ENCODE results near the gene EGF.

The EGF gene

DNA sequence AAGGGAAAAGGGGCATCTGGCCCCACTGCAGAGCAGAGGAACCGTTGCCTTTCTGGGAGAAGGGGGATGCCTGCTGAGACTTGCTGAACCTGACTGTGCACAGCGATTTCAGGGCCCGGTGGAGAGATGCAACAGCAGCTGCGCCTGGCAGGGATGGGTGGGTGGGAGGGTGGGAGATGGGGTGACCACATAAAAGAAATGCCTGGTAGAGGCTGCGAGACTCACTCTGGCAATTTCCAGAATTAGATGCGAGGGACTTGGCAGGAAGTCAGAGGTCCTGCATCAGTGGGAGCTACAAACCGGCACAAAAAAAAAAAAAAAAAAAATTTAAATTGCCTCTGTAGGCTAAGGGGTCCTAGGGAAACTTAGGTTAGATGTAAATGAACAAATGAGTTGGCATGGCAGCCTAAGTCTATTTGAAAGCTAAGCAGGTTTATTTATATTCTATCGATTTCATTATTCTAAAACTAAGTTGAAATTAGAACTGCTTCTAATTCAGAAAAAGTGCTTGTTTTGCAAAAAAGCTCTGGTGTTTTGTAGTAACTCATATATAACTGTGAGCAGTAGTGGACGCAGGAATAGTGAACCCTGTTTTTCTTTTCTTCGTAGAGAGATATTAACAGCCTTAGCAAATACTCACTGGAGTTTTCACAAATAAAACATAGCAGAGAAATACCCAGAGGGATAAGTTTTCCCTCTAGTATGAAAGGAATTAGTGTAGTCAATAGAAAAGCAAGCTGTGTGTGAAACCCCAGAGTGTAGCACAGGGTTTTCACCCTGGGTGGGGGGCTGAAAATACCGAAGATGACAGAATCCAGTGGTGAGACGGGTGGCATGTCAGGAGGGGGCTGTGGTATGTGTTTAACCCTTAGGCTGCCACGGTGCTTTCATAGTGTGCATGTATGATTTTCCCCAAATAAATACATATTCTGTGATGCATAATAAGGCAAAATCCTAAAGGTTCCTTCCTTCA is 130.1 kb downstream of the EGF start:
- Histone ChIP-seq H3K9me3 (ENCODE audit: control insufficient read depth, insufficient read depth, low read depth, low read length) (no peaks in the 10 kb centered on the region), H3K4me3 (ENCODE audit: low read depth, low read length) (no peak overlapping the region), H3K4me1 (ENCODE audit: control insufficient read depth, insufficient read depth, low read length) (no peaks in the 10 kb centered on the region), H3K27ac (ENCODE audit: extremely low read depth, low read depth, low read length) (no peak overlapping the region), H3K36me3 (ENCODE audit: control insufficient read depth in 2 of 2, insufficient read depth in 1 of 2, low read length in 2 of 2) (no peaks in the 10 kb centered on the region)
- ChIA-PET POLR2A (no interaction called here), CTCF (interaction anchor here (0.5 to 0.6 kb wide), 2 partner anchors 164 to 619 kb away, joined by 3 to 4 read pairs; no protein-coding TSS in a partner anchor)
- TF ChIP-seq OVOL3 (tag by site-specific recombination; IDR thresholded peaks at IDR 0.05) (no peak), ZBTB21 (tag by site-specific recombination; IDR thresholded peaks at IDR 0.05) (no peak), ZNF544 (tag by site-specific recombination; IDR thresholded peaks at IDR 0.05) (no peak)

DNA sequence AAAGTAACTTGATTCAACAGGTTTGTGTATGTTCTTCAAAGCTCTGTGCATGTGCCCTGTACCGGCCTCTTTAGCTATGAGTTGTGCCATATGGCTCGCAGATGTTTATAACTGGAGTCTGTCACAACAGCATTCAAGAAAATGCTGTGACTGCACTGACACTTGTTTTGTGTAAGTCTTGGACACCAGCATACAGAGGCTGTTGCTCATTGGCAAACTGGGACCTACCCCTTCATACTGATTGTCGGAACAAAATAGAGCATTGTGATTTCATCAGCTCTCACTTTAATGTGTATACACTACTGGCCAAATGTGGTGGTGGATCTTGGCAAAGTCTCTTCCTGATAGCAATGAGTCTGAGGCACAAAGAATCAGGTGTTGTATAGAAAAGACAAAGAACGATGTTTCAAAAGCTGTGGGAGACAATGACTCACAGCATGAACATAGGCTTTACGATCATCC is 133.9 kb downstream of the EGF start:
- no peak overlapping the region for H3K27ac ChIP-seq (ENCODE audit: extremely low read depth, low read depth, low read length)
- POLR2A ChIA-PET = no interaction called here
- TF ChIP-seq ZNF133 (tag by site-specific recombination; IDR thresholded peaks at IDR 0.05) = no peak
- TF ChIP-seq ZNF624 (tag by site-specific recombination; IDR thresholded peaks at IDR 0.05) = no peak
- no peak for TF ChIP-seq SP3 (tag by site-specific recombination; IDR thresholded peaks at IDR 0.05)
- TF ChIP-seq ZNF791 (tag by site-specific recombination; IDR thresholded peaks at IDR 0.05) = no peak
- peak; percentile 70 for TF ChIP-seq SCRT2 (tag by site-specific recombination; IDR thresholded peaks at IDR 0.05)
- no peak for TF ChIP-seq ZNF48 (tag by site-specific recombination; IDR thresholded peaks at IDR 0.05)
- no peak for TF ChIP-seq ZEB2 (tag by site-specific recombination; IDR thresholded peaks at IDR 0.05)
- no peak for TF ChIP-seq ZNF549 (tag by site-specific recombination; IDR thresholded peaks at IDR 0.05)
- CTCF ChIA-PET = interaction anchor here (0.7 to 0.8 kb wide), 2 partner anchors 147 to 152 kb away, joined by 3 read pairs; partner anchors contain the start of gene ELOVL6
- no peaks in the 10 kb centered on the region for H3K4me1 ChIP-seq (ENCODE audit: control insufficient read depth, insufficient read depth, low read length)
- peaks cover 0 to 8% of the 10 kb centered on the region in 2 experiments; a peak in 1 of 3 replicates for H3K36me3 ChIP-seq (ENCODE audit: control insufficient read depth in 2 of 2, insufficient read depth in 1 of 2, low read length in 2 of 2)
- H3K4me3 ChIP-seq (ENCODE audit: low read depth, low read length) = no peak overlapping the region
- no peaks in the 10 kb centered on the region for H3K9me3 ChIP-seq (ENCODE audit: control insufficient read depth, insufficient read depth, low read depth, low read length)

DNA sequence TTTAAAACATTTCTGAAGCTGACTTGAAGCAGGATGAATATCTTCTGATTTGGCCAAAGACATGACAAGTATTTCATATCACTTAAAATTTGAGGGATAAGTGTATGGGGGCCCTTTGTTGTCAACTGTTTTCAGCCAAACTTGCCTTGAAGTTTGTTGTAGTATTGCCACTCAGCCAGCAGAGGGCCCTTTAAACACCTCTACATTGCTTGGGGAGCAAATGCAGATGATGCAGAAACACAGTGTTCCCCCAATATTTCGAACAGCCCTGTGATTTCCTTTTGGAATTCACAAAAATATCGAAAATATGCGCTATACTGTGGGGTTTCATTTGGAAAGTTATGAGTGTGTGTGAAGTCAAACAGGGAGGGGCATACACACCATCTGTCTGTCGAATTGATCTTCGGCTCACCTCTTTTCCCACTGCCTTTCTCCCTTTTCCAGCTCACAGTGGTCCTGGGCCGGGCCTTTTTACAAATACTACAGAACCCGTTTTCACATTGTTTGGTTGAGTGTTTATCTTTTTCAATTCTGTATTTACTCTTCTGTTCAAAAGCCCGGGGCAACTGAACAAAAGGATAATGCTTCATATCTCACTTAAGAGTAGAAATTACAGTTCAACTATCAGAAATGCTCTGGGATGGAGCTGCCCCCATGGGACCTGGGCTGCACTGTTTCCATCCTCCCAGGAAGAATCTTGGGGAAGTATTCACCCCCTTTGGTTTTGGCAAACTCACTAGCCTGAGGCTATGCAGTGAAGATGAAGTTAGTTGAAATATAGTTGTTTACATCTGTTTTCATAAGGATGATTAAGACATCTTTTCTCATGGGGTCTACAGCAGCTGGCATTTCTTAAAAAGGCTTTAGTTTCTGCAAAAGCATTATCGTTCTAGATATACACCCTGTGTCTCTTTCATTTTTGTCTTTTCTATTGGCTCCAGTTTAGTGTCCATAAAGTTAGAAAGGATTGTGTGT is 137.6 kb downstream of the EGF start:
- no peaks in the 10 kb centered on the region for H3K4me1 ChIP-seq (ENCODE audit: control insufficient read depth, insufficient read depth, low read length)
- TF ChIP-seq ZNF654 (tag by site-specific recombination; IDR thresholded peaks at IDR 0.05; ENCODE audit: low read depth) (peak; percentile 42), ZNF2 (tag by site-specific recombination; IDR thresholded peaks at IDR 0.05) (peak; percentile 97), ZNF600 (tag by site-specific recombination; IDR thresholded peaks at IDR 0.05) (no peak), ZNF274 (IDR thresholded peaks at IDR 0.05; ENCODE audit: low read length) (no peak), ZNF274 (tag by site-specific recombination; IDR thresholded peaks at IDR 0.05; ENCODE audit: borderline replicate concordance) (no peak)
- TF ChIP-seq, protein P1, sequence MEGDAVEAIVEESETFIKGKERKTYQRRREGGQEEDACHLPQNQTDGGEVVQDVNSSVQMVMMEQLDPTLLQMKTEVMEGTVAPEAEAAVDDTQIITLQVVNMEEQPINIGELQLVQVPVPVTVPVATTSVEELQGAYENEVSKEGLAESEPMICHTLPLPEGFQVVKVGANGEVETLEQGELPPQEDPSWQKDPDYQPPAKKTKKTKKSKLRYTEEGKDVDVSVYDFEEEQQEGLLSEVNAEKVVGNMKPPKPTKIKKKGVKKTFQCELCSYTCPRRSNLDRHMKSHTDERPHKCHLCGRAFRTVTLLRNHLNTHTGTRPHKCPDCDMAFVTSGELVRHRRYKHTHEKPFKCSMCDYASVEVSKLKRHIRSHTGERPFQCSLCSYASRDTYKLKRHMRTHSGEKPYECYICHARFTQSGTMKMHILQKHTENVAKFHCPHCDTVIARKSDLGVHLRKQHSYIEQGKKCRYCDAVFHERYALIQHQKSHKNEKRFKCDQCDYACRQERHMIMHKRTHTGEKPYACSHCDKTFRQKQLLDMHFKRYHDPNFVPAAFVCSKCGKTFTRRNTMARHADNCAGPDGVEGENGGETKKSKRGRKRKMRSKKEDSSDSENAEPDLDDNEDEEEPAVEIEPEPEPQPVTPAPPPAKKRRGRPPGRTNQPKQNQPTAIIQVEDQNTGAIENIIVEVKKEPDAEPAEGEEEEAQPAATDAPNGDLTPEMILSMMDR (tag by site-specific recombination; IDR thresholded peaks at IDR 0.05) = peak; percentile 25; the same call in 1 of the 2 replicates
- no peak overlapping the region for H3K27ac ChIP-seq (ENCODE audit: extremely low read depth, low read depth, low read length)
- ChIA-PET POLR2A (no interaction called here), CTCF (interaction anchor here (0.6 to 2.0 kb wide), 22 partner anchors 10 to 480 kb away, joined by 3 to 8 read pairs (median 4); no protein-coding TSS in a partner anchor)
- H3K4me3 ChIP-seq (ENCODE audit: low read depth, low read length) = no peak overlapping the region
- no peaks in the 10 kb centered on the region for H3K9me3 ChIP-seq (ENCODE audit: control insufficient read depth, insufficient read depth, low read depth, low read length)
- H3K36me3 ChIP-seq (ENCODE audit: control insufficient read depth in 2 of 2, insufficient read depth in 1 of 2, low read length in 2 of 2) = peaks cover 0 to 11% of the 10 kb centered on the region in 2 experiments; a peak in 1 of 3 replicates
